C1 segment of cervical spinal cord (tissue), 14 donors: Measurements from ENCODE around the gene PFKP.
"Not testable (repeated sequence)": the region's sequence is repeated elsewhere in the genome, so short reads cannot be mapped to it uniquely, and the experiment has no call there.

Source experiments
- DNase-seq, 14 donors: peaks; one replicate each; lab custom pipeline; 2025; lab: John Stamatoyannopoulos, UW

The PFKP gene

GRCh38 chr10:3098689-3099088 lies 31.3 kb downstream of the PFKP start:
- no peak for DNase-seq

GRCh38 chr10:3099291-3100092 lies 32.1 kb downstream of the PFKP start:
- no peak for DNase-seq

- peak in 1 of 14 donors; percentile 12 for DNase-seq
Measured at GRCh38 chr10:3100093-3100792, 32.9 kb downstream of the PFKP start.

DNA sequence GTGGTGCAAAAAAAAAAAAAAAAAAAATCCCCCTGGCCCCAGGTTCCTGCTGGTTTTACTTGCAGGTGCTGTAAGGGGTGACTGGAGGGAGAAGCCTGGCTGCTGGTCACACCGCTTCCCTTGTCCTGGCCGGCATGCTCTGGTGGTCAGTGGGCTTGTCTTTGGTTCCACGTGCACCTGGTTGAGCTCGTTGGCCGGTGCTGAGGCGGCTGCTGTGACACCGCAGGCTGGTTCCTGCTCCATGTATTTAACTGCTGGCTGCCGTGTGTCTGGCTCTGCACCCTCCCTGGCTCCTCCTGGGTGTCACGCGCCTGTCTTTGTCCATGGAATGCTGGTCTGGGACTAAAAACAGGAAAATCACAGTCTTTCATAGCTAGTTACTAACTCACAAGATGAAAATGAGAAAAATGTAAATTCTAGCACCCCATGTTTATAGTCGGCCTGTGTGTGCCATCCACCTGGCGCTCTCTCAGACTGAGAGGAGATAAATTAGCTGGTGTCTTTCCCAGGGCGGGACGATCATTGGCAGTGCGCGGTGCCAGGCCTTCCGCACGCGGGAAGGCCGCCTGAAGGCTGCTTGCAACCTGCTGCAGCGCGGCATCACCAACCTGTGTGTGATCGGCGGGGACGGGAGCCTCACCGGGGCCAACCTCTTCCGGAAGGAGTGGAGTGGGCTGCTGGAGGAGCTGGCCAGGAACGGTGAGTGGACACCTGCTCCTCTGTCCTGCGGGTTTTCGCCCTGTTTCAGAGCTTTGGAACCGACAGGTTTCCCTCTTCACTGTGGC lies 33.7 kb downstream of the PFKP start:
- peak in 1 of 14 donors; percentile 86 for DNase-seq

GRCh38 chr10:3102720-3103427 lies 35.5 kb downstream of the PFKP start:
- peak in 4 of 14 donors; percentile 11 to 70 (median 42) for DNase-seq

DNA sequence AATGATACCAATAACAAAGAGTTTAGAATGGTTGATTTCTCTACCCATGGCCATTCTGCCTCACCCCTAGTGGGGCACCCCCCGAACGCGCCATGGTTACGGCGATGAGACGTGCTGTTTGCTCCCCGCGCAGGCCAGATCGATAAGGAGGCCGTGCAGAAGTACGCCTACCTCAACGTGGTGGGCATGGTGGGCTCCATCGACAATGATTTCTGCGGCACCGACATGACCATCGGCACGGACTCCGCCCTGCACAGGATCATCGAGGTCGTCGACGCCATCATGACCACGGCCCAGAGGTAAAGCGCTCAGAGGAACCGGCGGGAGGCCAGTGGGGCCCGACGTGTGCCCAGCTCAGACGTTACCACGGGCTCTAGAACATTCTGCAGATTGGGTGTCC lies 36.3 kb downstream of the PFKP start:
- no peak for DNase-seq

DNA sequence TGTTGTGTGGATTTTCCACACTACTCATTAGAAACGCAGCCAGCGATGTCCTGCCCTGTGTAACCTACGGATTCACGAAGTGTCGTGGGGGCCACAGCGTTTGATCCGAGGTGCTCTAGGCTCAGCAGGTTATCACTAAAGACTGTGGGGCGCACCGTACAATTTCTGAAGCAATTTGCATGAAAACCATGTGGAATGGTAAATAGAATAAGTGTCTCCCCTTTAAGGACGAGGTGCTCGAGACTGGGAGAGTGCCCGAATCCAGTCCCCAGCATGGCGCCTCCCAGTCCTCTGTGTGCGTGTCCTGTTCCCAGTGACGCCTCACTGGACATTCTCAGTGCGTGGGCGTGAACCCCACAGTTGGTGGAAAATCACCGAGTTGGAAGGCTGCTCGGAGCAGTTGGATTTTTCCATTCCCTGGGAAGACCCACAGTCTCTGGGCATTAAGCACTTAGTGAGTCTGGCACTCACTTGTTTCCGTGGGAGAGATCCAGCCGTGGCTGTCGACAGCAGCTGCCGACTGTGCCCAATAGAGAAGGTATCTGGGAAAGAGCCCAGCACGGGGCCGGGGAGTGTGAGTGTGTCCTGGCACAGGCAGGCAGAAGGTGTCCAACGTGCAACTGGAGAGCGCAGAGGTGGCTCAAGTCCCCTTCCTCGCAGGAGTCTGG lies 37.0 kb downstream of the PFKP start:
- peak in 10 of 14 donors; percentile 16 to 88 (median 40) for DNase-seq

DNA sequence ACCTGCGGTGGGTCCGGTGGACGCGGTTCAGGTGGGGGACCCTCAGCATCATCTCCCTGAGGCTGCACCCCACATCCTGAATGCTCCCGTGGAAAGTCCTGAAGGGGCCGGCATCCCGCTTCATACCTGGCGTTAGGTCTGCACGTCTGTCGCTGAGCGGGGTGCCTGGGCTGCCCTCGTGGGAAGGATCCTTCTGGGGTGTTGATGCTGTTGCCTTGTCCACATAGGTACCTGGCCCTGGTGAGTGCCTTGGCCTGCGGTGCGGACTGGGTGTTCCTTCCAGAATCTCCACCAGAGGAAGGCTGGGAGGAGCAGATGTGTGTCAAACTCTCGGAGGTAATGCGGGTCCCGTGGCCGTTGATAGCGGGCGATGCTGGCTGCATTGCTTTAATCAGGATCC lies 37.8 kb downstream of the PFKP start:
- DNase-seq: no peak

GRCh38 chr10:3105905-3106304 lies 38.6 kb downstream of the PFKP start:
- no peak for DNase-seq

DNA sequence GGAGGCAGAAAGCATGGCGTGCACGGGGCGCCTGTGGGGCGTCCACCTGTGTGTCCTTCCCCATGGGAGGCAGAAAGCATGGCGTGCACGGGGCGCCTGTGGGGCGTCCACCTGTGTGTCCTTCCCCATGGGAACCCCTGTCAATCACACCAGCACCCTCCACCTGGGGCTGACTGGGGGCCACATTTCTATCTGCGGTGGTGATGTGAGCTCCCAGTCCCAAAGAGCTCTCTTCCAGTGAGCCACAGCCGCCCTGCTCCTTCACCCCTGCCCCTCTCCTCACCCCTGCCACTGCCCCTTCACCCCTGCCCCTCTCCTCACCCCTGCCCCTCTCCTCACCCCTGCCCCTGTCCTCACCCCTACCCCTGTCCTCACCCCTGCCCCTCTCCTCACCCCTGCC lies 39.0 kb downstream of the PFKP start:
- DNase-seq: not testable (repeated sequence)

DNA sequence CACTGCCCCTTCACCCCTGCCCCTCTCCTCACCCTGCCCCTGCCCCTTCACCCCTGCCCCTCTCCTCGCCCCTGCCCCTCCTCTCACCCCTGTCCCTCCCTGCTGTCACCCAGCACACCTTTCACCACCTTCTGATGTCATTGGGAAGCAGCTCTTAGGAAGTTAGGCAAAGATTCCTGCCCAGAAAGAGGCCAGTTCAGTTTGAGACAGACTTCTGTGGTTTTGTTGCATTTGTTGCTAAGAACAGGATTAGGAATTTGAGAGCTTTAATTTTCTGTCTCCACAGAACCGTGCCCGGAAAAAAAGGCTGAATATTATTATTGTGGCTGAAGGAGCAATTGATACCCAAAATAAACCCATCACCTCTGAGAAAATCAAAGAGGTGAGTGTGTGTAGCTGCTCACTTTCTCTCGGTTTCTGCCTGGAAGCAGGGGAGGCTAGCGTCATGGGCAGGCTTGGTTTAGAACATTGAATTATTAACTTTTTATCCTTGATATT lies 39.6 kb downstream of the PFKP start:
- no peak for DNase-seq

DNA sequence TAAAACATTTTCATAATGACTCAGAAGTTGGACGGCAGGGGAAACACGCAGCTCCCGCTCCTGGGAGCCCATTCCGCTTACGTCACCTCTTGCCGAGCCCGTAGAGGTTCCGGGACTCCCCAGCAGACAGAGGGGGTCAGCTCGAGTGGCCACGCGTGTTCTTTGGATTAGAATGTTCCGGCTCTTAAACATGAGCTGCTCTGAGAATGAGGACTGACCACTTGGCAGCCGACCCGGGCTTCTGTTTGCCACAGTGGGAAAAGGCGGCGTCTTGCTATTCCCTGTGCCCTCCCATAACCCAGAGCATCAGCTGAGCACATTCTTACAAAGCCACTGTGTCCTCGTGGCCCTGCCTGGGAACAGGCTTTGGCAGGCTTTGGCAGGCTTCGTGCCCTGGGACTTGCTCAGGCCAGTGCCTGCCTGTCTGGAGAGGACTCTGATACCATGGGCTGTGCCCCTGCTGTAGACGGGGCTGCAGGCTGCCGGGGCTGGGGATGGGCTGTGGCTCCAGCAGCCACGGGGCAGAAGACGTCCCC lies 40.1 kb downstream of the PFKP start:
- DNase-seq: peak in 13 of 14 donors; percentile 25 to 94 (median 84)

DNA sequence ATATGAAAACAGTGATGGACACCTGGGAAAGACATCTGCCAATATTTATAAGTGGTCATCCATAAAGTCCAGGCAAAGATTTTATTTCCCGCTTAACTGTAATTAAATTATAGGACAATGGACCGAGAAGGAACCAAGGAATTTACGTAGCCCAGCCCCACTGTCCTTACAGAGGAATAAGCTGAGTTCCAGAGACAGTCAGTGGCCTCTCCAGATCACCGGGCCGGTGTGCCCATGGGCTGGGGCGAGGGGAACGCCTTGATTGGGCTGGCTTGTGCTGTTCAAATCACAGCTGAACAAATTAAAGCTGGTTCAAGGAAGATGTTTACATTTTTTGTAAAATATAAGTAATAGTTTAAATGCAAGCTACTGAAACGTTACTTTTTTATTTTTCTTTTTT lies 40.7 kb downstream of the PFKP start:
- no peak for DNase-seq

DNA sequence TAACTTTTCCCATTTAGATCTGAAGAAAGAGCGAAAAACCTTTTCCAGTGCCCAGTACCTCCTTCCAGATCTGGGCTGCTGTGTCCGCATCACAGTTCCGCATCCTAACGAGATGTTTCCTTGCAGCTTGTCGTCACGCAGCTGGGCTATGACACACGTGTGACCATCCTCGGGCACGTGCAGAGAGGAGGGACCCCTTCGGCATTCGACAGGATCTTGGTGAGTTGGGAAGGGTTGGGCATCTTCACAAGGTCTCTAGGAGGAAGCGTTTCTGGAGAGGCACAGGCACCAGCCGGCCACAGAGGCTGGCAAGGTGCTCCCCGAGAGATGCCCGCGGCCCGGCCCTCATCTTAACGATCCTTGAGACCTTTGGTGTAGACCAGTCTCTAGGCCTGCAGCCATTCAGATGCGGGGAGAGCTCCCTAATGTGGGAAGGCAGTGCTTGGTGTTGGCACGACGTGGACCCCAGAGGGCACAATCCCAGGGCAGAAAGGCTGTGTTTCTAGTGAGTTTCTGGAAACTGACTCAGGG lies 41.3 kb downstream of the PFKP start:
- no peak for DNase-seq

GRCh38 chr10:3109196-3109595 lies 41.8 kb downstream of the PFKP start:
- DNase-seq: no peak

DNA sequence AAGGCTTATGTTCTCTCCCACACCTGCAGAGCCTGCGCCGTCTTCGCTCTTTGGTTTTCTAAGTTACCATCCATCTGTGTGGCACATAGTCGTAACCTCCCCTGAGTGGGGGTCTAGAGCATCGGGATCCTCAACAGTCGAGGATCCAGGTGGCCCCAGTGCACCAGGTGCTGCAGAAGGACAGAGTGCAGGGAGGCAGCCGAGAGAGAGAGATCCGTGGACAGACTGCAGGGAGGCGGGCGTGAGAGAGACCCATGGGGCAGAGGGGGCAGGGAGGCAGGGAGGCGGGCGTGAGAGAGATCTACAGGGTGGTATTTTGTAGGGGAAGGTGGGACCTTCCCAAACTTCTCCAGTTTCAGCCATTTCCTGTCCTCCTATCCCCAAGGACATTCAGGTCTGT lies 42.3 kb downstream of the PFKP start:
- DNase-seq: no peak

- no peak for DNase-seq
Measured at GRCh38 chr10:3110782-3111620, 43.7 kb downstream of the PFKP start.

DNA sequence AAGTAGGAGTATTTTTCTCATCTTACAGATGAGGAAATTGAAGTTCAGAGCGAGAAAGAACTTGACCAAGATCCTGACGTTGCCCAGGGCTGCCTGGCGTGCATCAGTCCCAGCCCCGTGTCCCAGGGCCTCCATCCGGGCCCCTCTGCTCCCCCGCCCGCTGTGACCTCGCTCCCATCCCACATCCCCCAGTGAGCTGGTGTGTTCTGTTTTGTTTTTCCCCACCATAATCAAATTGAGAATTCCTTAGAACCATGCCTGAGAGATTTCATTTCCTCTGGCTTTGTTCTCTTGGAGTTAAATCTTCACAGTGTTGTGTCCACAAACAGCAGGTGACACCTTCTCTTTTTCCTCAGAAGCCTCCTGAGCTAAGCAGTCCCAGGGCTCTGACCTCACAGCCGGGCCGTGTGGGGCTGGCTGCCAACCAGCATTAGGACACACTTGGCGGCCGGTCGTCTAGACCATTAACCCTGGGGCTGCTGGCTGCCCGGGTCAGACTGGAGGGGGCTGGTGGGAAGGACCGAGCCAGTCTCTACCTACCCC lies 44.3 kb downstream of the PFKP start:
- DNase-seq: peak in 6 of 14 donors; percentile 13 to 46 (median 28)

GRCh38 chr10:3113343-3113720 lies 46.0 kb downstream of the PFKP start:
- DNase-seq: no peak
